GM18499 (cell line): ENCODE results near the gene NPIPA7.
"Not testable (repeated sequence)": the region's sequence is repeated elsewhere in the genome, so short reads cannot be mapped to it uniquely, and the experiment has no call there.

Experiments
- ATAC-seq: cut with Tn5 transposase; IDR thresholded peaks from one replicate; pipeline ENCODE4 v1.9.1; 2021; ENCODE audit warnings: moderate number of reproducible peaks; ENCODE audit not compliant: insufficient read depth, unreplicated experiment

Gene NPIPA7

DNA sequence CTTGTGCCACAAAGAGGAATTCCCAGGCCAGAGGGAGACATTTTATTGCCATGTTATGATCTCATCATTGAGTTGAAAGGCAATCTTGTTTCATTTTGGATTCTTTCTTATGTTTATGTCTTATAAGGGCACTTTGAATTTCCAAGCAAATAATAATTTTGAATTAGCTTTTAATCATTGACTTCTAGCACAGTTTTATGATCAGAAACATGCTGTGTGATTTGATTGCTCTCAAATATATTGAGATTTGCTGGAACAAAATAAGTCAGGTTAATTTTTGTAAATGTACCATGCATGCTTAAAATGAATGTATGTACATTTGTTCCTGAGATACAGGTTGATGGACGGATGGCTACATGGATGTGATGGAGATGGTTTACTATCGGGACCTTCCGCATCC, at the start of gene NPIPA7:
NPIPA7 (plus strand) TSS at position 301 of the 400 bp plus-strand sequence. CDS start 105 bp downstream, outside the sequence.
- not testable (repeated sequence) for ATAC-seq

DNA sequence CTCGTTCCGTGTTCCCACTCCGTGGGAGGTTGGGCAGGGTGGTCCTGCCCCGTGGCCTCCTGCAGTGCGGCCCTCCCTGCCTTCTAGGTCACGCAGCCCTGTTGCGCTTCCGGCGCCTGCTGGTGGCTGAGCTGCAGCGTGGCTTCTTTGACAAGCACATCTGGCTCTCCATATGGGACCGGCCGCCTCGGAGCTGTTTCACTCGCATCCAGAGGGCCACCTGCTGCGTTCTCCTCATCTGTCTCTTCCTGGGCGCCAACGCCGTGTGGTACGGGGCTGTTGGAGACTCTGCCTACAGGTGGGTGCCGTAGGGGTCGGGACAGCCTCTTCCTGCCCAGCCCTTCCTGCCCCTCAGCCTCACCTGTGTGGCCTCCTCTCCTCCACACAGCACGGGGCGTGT, 47.5 kb upstream of the NPIPA7 start:
- not testable (repeated sequence) for ATAC-seq

DNA sequence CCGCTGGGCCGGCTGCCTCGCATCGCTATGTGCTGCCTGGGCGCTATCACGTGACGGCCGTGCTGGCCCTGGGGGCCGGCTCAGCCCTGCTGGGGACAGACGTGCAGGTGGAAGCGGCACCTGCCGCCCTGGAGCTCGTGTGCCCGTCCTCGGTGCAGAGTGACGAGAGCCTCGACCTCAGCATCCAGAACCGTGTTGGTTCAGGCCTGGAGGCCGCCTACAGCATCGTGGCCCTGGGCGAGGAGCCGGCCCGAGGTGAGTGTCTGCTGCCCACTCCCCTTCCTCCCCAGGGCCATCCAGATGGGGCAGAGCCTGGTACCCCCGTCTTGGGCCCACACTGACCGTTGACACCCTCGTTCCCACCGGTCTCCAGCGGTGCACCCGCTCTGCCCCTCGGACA, 21.4 kb upstream of the NPIPA7 start:
- ATAC-seq: not testable (repeated sequence)

DNA sequence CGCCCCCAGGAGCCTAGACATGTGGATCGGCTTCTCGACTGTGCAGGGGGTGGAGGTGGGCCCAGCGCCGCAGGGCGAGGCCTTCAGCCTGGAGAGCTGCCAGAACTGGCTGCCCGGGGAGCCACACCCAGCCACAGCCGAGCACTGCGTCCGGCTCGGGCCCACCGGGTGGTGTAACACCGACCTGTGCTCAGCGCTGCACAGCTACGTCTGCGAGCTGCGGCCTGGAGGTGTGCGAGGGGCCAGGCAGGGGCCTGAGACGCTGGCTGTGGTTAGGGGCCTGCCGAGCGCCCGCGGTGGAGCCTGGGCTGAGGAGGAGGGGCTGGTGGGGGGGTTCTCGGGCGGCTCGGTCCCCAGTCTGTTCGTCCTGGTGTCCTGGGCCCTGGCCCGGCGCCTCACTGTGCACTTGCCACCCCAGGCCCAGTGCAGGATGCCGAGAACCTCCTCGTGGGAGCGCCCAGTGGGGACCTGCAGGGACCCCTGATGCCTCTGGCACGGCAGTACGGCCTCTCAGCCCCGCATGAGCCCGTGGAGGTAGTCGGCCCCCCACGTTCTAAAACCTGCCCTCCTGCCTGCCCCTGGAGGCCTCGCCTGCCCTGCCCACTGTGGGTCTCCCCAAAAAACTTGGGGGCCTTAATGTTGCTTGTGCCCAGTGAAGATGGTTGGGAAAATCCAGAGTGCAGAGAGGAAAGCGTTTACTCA, 20.2 kb upstream of the NPIPA7 start:
- not testable (repeated sequence) for ATAC-seq

DNA sequence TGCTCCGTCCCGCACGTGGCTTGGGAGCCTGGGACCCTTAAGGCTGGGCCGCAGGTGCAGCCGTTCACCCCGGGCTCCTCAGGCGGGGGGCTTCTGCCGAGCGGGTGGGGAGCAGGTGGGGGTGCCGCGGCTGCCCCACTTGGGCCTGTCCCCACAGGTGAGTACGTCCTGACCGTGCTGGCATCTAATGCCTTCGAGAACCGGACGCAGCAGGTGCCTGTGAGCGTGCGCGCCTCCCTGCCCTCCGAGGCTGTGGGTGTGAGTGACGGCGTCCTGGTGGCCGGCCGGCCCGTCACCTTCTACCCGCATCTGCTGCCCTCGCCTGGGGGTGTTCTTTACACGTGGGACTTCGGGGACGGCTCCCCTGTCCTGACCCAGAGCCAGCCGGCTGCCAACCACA, 15.3 kb upstream of the NPIPA7 start:
- ATAC-seq: not testable (repeated sequence)

DNA sequence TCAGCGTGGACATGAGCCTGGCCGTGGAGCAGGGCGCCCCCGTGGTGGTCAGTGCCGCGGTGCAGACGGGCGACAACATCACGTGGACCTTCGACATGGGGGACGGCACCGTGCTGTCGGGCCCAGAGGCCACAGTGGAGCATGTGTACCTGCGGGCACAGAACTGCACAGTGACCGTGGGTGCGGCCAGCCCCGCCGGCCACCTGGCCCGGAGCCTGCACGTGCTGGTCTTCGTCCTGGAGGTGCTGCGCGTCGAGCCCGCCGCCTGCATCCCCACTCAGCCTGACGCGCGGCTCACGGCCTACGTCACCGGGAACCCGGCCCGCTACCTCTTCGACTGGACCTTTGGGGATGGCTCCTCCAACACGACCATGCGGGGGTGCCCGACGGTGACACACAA, 14.8 kb upstream of the NPIPA7 start:
- ATAC-seq: not testable (repeated sequence)

DNA sequence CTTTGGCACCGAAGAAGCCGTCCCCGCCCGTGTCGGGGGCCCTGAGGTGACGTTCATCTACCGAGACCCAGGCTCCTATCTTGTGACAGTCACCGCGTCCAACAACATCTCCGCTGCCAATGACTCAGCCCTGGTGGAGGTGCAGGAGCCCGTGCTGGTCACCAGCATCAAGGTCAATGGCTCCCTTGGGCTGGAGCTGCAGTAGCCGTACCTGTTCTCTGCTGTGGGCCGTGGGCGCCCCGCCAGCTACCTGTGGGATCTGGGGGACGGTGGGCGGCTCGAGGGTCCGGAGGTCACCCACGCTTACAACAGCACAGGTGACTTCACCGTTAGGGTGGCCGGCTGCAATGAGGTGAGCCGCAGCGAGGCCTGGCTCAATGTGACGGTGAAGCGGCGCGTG, 14.2 kb upstream of the NPIPA7 start:
- not testable (repeated sequence) for ATAC-seq

DNA sequence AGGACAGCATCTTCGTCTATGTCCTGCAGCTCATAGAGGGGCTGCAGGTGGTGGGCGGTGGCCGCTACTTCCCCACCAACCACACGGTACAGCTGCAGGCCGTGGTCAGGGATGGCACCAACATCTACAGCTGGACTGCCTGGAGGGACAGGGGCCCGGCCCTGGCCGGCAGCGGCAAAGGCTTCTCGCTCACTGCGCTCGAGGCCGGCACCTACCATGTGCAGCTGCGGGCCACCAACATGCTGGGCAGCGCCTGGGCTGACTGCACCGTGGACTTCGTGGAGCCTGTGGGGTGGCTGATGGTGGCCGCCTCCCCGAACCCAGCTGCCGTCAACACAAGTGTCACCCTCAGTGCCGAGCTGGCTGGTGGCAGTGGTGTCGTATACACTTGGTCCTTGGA, 13.6 kb upstream of the NPIPA7 start:
- not testable (repeated sequence) for ATAC-seq

DNA sequence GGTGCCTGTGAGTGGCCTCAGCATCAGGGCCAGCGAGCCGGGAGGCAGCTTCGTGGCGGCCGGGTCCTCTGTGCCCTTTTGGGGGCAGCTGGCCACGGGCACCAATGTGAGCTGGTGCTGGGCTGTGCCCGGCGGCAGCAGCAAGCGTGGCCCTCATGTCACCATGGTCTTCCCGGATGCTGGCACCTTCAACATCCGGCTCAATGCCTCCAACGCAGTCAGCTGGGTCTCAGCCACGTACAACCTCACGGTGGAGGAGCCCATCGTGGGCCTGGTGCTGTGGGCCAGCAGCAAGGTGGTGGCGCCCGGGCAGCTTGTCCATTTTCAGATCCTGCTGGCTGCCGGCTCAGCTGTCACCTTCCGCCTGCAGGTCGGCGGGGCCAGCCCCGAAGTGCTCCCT, 13.1 kb upstream of the NPIPA7 start:
- ATAC-seq: not testable (repeated sequence)

DNA sequence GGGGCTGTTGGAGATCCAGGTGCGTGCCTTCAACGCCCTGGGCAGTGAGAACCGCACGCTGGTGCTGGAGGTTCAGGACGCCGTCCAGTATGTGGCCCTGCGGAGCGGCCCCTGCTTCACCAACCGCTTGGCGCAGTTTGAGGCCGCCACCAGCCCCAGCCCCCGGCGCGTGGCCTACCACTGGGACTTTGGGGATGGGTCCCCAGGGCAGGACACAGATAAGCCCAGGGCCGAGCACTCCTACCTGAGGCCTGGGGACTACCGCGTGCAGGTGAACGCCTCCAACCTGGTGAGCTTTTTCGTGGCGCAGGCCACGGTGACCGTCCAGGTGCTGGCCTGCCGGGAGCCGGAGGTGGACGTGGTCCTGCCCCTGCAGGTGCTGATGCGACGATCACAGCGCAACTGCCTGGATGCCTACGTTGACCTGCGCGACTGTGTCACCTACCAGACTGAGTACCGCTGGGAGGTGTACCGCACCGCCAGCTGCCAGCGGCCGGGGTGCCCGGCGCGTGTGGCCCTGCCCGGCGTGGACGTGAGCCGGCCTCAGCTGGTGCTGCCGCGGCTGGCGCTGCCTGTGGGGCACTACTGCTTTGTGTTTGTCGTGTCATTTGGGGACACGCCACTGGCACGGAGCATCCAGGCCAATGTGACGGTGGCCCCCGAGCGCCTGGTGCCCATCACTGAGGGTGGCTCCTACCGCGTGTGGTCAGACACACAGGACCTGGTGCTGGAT, 12.2 kb upstream of the NPIPA7 start:
- not testable (repeated sequence) for ATAC-seq

DNA sequence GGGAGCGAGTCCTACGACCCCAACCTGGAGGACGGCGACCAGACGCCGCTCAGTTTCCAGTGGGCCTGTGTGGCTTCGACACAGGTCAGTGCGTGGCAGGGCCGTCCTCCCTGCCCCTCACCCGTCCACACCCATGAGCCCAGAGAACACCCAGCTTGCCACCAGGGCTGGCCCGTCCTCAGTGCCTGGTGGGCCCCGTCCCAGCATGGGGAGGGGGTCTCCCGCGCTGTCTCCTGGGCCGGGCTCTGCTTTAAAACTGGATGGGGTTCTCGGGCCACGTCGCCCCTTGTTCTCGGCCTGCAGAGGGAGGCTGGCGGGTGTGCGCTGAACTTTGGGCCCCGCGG, 11.7 kb upstream of the NPIPA7 start:
- ATAC-seq: not testable (repeated sequence)

DNA sequence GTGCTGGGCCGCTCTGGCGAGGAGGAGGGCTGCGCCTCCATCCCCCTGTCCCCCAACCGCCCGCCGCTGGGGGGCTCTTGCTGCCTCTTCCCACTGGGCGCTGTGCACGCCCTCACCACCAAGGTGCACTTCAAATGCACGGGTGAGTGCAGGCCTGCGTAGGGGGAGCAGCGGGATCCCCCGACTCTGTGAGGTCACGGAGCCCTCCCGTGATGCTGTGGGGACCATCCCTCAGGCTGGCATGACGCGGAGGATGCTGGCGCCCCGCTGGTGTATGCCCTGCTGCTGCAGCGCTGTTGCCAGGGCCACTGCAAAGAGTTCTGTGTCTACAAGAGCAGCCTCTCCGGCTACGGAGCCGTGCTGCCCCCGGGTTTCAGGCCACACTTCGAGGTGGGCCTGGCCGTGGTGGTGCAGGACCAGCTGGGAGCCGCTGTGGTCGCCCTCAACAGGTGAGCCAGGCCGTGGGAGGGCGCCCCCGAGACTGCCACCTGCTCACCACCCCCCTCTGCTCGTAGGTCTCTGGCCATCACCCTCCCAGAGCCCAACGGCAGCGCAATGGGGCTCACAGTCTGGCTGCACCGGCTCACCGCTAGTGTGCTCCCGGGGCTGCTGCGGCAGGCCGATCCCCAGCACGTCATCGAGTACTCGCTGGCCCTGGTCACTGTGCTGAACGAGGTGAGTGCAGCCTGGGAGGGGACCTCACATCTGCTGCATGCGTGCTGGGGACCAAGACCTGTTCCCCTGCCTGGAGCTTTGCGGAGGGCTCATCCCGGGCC, 9.7 kb upstream of the NPIPA7 start:
- ATAC-seq: not testable (repeated sequence)

DNA sequence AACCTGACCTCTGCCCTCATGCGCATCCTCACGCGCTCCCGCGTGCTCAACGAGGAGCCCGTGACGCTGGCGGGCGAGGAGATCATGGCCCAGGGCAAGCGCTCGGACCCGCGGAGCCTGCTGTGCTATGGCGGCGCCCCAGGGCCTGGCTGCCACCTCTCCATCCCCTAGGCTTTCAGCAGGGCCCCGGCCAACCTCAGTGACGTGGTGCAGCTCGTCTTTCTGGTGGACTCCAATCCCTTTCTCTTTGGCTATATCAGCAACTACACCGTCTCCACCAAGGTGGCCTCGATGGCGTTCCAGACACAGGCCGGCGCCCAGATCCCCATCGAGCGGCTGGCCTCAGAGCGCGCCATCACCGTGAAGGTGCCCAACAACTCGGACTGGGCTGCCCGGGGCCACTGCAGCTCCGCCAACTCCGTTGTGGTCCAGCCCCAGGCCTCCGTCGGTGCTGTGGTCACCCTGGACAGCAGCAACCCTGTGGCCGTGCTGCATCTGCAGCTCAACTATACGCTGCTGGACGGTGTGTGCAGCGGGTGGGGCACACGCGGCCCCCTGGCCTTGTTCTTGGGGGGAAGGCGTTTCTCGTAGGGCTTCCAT, 7.7 kb upstream of the NPIPA7 start:
- not testable (repeated sequence) for ATAC-seq

DNA sequence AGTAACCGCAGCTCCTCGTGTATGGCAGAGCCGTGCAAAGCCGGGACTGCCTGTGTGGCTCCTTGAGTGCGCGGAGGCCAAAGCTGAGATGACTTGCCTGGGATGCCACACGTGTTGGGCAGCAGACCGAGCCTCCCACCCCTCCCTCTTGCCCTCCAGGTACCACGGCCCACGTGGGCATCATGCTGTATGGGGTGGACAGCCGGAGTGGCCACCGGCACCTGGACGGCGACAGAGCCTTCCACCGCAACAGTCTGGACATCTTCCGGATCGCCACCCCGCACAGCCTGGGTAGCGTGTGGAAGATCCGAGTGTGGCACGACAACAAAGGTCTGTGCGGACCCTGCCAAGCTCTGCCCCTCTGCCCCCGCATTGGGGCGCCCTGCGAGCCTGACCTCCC, 4.7 kb upstream of the NPIPA7 start:
- not testable (repeated sequence) for ATAC-seq

DNA sequence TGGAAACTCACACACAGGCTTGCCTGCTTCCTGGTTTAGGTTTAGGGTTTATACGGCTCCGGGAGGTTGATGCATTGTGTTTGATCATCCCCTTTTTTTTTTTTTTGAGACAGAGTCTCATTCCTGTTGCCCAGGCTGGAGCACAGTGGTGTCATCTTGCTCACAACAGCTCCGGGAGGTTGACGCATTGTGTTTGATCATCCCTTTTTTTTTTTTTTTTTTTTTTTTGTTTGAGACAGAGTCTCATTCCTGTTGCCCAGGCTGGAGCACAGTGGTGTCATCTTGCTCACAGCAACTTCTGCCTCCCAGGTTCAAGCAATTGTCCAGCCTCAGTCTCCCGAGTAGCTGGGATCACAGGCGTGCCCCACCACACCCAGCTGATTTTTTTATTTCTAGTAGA, 20.7 kb downstream of the NPIPA7 start:
- ATAC-seq: not testable (repeated sequence)

DNA sequence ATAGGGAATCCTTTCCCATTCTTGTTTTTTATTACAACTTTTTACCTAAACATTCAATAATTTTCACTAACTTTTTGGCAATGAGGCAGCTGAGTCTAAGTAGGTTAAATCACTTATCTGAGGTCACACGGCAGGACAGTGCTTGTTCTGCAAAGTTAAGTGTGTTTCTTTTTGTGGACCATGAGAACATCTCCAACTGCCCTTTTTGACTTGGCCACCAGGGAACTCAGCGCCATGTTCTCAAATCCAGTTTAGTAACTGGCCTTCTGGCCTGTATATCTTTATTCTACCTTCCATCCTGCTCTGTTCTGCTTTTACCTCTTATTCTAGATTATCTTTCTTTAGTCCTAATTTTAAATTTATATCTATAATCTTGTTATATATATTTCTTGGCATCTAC, 23.4 kb downstream of the NPIPA7 start:
- not testable (repeated sequence) for ATAC-seq

DNA sequence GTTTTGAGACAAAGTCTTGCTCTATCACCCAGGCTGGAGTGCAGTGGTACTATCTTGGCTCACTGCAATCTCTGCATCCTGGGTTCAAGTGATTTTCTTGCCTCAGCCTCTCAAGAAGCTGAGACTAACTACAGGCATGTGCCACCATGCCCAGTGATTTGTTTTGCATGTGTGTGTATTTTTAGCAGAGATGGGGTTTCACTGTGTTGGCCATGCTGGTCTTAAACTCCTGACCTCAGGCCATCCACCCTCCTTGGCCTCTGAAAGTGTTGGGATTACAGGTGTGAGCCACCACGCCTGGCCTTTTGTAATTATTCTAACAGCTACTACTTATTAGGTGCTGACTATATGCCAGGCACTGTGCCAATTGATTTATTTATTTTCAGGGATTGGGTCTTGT, 25.3 kb downstream of the NPIPA7 start:
- ATAC-seq: not testable (repeated sequence)

DNA sequence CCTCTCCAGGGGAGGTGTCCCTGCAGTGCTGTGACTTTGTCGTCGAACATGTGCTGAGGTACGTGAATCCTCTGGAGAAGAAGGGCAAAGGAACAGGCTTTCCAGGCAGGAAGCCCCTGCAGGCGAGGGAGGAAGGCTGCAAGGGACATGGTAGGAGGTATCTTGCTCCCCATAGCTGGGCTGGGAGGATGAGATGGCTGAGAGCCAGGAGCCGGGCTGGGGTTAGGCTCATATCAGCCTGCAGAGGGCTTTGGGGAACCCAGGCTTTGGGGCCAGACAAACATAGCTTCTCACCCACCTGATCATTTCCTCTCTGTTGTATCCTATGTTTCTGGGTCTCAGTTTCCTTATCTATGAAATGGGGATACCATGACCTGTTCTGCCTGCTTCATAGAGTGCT, 26.5 kb downstream of the NPIPA7 start:
- not testable (repeated sequence) for ATAC-seq

DNA sequence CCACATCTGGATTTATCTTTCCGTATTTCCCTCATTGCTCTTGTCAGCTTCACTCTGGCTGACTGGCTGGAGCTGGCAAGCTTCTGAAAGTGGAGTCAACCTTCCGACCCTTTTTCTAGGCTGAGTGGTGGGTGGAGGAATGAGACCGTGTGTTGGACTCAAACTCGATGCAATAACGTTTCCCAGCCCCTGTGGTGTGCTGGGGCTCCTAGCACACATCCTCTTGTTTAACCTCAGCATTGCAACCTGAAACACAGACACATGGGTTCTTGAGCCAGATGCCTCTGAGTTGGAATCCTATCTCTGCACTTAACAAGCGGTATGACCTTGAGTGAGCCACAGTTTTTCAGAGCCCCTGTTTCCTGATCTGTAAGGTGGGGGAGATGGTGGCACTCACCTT, 29.5 kb downstream of the NPIPA7 start:
- not testable (repeated sequence) for ATAC-seq

DNA sequence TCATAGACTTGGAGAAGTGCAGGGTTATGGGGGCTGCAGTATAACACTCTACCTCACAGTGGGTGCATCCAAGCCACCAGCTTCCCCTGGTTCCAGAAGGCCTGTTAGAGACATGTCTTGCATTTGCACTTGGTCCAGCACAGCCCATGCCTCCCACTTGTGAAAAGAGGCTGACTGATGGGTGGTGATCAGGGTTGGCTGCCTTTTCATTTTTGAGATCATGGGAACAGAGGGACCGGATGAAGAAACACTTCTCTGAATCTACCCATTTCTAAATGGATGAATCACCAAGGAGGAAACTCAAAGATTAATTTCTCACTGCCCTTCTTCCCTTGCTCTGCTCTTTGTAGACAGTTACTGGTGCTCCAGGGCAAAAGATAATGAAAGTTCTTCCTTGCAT, 34.8 kb downstream of the NPIPA7 start:
- not testable (repeated sequence) for ATAC-seq

DNA sequence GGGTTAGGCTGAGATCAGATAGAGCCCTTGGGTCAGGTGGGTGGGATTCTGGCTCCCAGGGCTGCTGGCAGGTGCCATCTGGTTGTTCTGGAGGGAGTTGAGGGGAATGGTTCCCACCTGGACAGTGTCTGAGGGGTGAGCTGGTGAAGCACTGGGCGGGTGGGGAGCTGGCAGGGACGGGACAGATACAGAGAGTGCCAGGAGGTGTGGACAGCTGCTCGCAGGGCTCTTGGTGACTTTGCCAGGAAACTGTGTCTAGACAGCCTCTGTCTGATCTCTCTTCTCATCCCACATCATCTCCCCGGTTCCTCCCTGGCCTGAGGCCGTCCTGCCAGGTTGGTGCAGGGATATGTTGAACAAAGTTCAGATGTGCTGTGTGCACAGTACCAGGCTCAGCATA, 38.1 kb downstream of the NPIPA7 start:
- not testable (repeated sequence) for ATAC-seq
